AG04449 (cell line): ENCODE data around the gene ENKUR.
A peak's percentile ranks its signal among the peaks of the same experiment; 100 is the strongest.
"Not testable (repeated sequence)": the region's sequence is repeated elsewhere in the genome, so short reads cannot be mapped to it uniquely, and the experiment has no call there.

ENCODE experiments used
- CTCF ChIA-PET: fragments of 350-600 bp; formaldehyde crosslinking; extraction: SDS; loops from one replicate; lab custom pipeline; 2021; ENCODE audit warnings: antibody characterized with exemption; lab: Yijun Ruan, JAX
- POLR2A ChIA-PET: fragments of 400-600, 350-600 bp; formaldehyde crosslinking; extraction: SDS; loops from one replicate; lab custom pipeline; 2020; ENCODE audit warnings: antibody characterized with exemption, inconsistent platforms; lab: Yijun Ruan, JAX
- DNase-seq: peaks from one replicate; pipeline ENCODE4 v3.0.0-alpha.2; 2010; ENCODE audit warnings: low read depth, low spot score
- H3K4me3 ChIP-seq: 2 replicates; pipeline ENCODE4 v1.5.1; 2011; ENCODE audit warnings: low read depth, mild to moderate bottlenecking, control low read depth, low read length
- CTCF ChIP-seq: IDR thresholded peaks from one replicate; pipeline ENCODE4 v1.5.1; 2011; ENCODE audit warnings: mild to moderate bottlenecking, moderate library complexity, low read length, control low read depth, inconsistent platforms; ENCODE audit not compliant: insufficient read depth; ENCODE audit errors: missing control alignments

ENKUR gene

DNA sequence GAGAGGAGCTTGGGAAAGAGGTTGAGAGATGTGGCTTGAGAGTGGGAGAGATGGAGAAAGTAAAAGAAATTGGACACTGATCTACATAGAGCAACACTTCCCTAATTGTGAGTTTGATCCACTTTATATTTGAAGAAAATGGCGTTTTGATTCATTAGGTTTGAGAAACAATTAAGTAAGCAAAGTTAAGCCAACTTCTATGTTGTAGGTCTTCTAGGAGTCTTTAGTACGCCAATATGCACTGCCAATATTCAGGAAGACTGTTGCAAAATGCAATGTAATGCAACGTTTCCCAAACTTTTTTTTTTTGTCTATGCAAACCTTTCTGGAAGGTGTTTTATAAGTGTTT is 56.6 kb downstream of the ENKUR start:
- H3K4me3 ChIP-seq, result no peak overlapping the region
- POLR2A ChIA-PET, result interaction anchor here (0.7 kb wide), 1 partner anchor 15 kb away, joined by 3 read pairs; no protein-coding TSS in a partner anchor
- no peak for TF ChIP-seq CTCF
- CTCF ChIA-PET, result interaction anchor here (1.1 kb wide), 1 partner anchor 27 kb away, joined by 3 read pairs; no protein-coding TSS in a partner anchor
- DNase-seq, result no peak

- no peak for DNase-seq
- ChIA-PET CTCF (interaction anchor here (1.0 to 1.1 kb wide), 2 partner anchors 27 to 316 kb away, joined by 3 read pairs; no protein-coding TSS in a partner anchor), POLR2A (interaction anchor here (0.7 kb wide), 1 partner anchor 16 kb away, joined by 3 read pairs; no protein-coding TSS in a partner anchor)
- no peak for TF ChIP-seq CTCF
- no peak overlapping the region for H3K4me3 ChIP-seq
Measured at GRCh38 chr10:24958721-24959381, 57.1 kb downstream of the ENKUR start.

- POLR2A ChIA-PET, result no interaction called here
- peak; percentile 72 for DNase-seq
- H3K4me3 ChIP-seq, result no peak overlapping the region
- no peak for TF ChIP-seq CTCF
- CTCF ChIA-PET, result interaction anchor here (1.0 kb wide), 1 partner anchor 315 kb away, joined by 3 read pairs; no protein-coding TSS in a partner anchor
Measured at GRCh38 chr10:24958091-24958720, 57.8 kb downstream of the ENKUR start.

DNA sequence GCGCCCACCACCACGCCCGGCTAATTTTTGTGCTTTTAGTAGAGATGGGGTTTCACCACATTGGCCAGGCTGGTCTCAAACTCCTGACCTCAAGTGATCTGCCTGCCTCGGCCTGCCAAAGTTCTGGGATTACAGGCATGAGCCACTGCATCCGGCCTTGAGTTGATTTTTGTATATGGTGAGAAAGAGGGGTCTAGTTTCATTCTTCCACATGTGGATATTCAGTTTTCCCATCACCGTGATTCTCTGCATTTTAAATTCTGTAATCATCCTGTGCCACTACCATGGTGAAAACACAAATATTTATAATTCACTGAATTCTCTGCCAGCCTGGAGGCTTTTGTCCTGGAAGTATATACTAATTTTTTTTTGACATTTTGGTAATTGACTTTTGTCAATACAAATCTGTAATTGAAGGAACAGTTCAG is 58.3 kb downstream of the ENKUR start:
- DNase-seq, result not testable (repeated sequence)

DNA sequence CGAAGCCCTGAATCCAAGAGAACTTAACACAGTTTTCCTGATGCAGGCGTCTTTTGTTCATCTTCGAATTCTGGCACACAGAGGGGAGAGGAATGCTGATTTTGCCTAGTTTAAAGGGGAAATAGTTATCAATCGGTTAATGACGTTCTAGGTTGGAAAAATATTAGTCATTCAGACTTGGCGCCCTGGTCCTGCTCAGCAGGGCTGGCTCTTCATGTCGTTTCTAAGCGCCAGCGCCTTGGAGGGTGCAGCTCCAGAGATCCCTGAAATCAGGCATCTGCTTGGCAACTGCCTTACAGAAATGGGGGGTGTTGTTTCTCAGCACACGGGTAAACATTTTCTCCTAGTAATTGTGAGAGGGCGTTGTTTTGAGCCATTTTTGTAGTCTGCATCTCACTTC is 62.3 kb downstream of the ENKUR start:
- DNase-seq, result no peak
- H3K4me3 ChIP-seq, result no peak overlapping the region
- ChIA-PET CTCF (no interaction called here), POLR2A (interaction anchor here (0.7 kb wide), 1 partner anchor 31 kb away, joined by 3 read pairs; no protein-coding TSS in a partner anchor)
- no peak for TF ChIP-seq CTCF

More for the DNA sequence above, 58.3 kb downstream of the ENKUR start:
- H3K4me3 ChIP-seq, CTCF ChIA-PET, POLR2A ChIA-PET: not testable (repeated sequence)

DNA sequence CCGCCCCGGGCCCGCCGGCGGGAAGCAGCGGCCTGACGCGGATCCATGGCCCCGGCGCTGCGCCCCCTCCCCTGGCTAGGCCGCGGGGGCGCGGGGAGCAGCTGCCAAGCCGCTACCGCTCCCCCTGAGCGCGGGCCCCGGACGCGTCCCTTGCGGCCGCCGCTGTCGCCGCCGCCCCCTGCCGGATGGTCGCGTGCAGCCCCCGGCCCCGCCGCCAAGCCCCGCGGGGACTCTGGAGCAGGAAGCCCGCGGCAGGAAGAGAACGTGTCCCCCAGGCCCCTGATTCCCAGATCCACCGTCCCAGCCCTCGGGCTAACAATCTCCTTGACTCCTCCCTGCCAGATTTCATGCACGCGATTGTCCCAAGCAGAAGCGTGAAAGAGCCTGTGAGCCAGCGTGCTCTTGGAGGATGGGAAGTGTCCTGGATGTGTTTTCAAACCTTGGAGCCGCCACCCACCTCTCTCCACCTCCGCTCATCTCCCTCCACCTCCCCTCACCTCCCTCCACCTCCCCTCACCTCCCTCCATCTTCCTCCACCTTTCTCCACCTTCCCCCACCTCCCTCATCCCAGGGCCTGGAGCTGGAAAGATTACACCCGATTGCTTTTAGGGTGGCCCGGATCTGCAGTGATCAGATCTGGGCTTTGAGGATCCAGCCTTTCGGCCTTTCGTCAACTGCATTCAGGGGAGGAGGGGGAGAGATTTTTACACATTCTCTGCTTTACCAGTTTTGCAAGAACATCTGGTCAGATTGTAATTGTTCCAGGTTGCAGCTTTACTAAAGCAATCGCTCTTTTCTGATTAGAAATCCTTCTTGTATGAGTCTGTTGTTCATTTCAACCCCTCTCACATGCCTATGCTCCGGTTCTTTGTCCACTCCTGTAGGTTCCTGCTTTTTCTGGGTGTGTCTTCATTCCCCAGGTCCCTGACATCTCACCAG is 63.0 kb downstream of the ENKUR start:
- no peak for DNase-seq
- H3K4me3 ChIP-seq, result peak overlapping the region; percentile 58
- peak; percentile 10 for TF ChIP-seq CTCF
- POLR2A ChIA-PET, result interaction anchor here (0.7 to 1.0 kb wide), 2 partner anchors 11 to 30 kb away, joined by 3 read pairs; no protein-coding TSS in a partner anchor
- CTCF ChIA-PET, result interaction anchor here (1.4 to 1.7 kb wide), 2 partner anchors 11 to 310 kb away, joined by 3 to 5 read pairs; no protein-coding TSS in a partner anchor
